Central memory CD4-positive, alpha-beta T cell (primary cell): ENCODE results near the gene EPHA2.
"Not testable (repeated sequence)": the region's sequence is repeated elsewhere in the genome, so short reads cannot be mapped to it uniquely, and the experiment has no call there.

Source experiments
- DNase-seq: peaks from one replicate; pipeline ENCODE4 v3.0.0; 2022

The EPHA2 gene

DNA sequence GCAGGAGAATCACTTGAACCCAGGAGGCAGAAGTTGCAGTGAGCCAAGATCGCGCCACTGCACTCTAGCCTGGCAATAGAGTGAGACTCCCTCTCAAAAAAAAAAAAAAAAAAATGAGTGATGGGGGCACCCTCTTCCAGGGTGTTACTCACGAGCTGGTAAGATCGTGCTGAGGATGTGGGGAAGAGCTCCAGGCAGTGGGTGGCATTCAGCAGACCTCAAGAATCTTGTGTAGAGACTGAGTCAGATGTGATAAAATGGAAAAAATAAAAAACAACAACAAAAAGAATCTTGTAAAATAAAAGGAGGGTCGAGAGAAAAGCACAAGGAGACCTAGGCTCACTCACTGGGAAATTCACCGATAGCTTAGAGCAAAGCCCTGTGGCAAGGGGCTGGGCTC lies 38.5 kb downstream of the EPHA2 start:
- DNase-seq, result no peak

GRCh38 chr1:16116625-16117024 lies 39.2 kb downstream of the EPHA2 start:
- DNase-seq, result no peak

- no peak for DNase-seq
Observed at GRCh38 chr1:16116002-16116401, 39.9 kb downstream of the EPHA2 start.

- DNase-seq, result no peak
Observed at GRCh38 chr1:16115468-16115983, 40.3 kb downstream of the EPHA2 start.

GRCh38 chr1:16114527-16115467 lies 41.1 kb downstream of the EPHA2 start:
- DNase-seq, result no peak

DNA sequence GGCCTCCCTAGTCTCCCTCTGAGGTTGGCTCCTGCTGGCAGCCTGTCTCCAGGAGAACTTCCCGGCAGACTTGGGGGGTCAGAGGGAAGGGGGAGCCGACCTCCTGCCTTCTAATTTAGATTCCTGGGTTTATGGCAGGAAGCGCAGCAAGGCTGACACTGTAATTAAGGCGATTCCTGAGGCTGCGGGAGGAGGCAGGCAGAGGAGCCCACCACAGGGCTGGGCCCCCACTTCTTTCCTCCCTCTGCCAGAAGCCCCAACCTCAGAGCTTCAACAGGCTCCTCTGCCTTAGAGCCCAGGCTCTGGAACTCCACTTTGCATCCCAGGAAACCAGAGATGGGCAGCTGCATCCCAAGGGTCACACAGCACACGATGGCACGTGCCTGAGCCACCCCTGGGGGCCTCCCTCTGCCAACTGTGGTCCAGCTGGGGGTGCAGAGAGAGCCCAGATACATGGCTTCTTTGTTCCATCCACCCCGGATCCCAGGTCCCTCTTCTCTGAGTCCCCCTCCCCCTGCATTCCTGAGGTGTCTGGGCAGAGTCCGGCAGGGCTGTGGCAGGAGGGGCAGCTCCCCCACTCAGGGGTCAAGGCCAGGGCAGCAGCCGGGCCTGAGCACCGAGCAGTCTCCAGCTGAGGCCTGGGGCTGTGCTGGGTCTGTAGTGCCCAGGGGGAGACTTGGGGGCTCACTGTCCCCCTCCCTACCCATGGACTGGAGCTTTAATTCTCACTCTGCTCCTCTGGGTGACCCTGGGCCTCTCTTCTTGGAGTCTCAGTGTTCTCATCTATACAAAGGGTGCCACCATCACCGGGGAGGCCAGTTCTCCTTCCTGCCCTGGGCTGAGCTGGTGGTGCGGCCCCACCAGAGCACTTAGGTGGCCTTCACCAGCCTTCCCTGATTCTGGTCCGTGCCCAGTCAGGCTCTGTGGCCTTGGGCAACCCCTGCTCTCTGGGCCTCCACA lies 43.0 kb downstream of the EPHA2 start:
- DNase-seq, result no peak

- DNase-seq, result no peak
Observed at GRCh38 chr1:16111771-16112595, 43.9 kb downstream of the EPHA2 start.

DNA sequence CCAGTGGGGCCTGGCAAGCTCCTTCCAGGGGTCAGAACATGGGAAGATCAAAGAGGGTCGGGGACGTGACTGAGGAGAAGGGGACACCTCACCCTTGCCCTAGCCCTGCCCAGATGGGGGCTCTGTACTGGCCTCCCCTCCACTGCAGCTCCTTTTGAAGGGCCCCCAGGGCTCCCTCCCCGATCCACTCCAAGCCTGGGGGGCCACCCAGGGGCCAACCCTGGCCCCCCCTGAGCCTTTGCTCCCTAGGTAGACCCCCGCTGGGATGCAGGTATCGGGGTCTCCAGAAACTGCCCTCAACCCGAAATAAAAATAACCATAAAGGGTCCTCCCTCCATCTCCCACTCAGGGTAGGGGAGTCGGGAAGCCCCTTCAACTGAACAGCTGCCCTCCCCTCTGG lies 45.0 kb downstream of the EPHA2 start:
- DNase-seq, result no peak

DNA sequence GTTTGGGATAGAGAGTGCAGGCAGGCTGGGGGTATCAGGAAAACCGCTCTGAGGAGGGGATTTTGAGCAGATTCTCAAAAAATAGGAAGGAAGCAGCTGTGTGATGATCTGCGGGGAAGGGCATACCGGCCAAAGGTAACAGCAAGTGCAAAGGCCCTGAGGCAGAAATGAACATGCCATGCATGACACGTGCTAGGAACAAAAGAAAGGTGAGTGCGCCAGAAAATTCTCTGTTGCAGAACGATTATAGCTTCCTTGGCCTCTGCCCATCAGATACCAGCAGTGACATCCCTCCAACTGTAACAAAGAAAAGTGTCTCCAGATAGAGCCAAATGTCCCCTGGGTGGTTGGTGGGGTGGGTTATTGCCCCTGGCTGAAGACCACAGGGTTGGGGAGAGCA lies 45.4 kb downstream of the EPHA2 start:
- DNase-seq, result no peak

GRCh38 chr1:16109571-16109970 lies 46.3 kb downstream of the EPHA2 start:
- no peak for DNase-seq

GRCh38 chr1:16107039-16107438 lies 48.8 kb downstream of the EPHA2 start:
- DNase-seq, result not testable (repeated sequence)

DNA sequence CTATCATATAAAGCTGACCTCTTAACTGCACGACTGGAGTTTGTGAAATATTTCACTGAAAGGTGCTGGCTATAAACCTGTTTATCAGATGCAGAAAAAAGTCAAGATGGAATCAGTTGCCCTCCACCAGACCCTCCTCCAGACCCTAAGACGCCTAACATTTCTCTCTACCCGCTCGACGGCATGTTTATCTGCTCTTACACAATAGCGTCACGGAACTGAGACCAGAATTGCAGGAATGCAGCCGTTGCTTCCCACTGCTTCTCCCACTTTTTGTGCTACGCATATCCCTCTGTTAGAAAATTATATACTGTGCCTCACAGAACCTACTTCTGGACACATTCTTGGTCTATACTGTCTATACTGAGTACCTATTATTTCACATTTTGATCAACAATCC lies 54.2 kb downstream of the EPHA2 start:
- DNase-seq, result no peak

- no peak for DNase-seq
Observed at GRCh38 chr1:16099412-16099811, 56.5 kb downstream of the EPHA2 start.

DNA sequence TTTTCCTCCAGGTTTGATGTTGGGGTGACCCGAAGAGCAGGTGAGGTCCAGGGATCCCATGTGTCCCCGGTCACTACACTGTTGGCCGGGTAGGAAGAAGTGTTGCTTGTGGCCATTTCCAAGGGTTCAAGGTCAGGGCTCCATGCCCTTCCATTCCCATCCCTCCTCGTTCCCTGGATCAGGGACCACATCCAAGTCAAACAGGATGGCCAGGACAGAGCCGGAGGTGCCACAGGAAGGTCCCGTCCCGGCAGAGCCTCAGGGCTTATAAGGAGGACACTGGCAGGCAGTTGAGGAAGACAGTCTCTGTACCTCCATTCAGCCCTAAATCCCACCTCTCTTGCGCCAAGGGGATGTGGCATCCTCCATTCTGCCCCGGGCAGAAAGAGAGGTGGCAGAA lies 60.4 kb downstream of the EPHA2 start:
- DNase-seq, result no peak

DNA sequence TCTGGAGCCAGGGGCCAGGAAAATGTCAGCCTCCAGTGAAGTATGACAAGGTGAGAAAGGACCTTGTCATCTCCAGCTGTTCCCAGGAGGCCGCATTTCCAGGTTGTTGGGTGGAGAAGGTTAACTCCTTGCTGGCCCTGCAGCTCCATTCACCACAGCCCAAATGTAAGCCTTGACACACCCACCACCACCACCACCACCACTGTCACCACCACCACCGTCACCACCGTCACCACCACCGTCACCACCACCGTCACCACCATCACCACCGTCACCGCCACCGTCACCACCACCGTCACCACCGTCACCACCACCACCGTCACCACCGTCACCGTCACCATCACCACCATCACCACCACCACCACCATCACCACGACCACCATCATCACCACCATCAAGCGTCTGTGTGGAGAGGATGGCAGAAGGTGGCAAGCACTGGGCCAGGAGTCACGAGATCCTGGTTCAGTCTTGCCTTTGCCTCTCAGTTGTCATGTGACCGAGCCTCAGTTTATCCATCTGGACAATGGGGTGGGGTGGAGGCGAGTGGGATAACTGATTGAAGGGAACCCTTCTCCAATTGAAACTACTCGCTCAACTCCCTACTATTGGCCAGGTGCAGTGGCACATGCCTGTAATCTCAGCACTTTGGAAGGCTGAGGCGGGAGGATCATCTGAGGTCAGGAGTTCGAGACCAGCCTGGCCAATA lies 61.3 kb downstream of the EPHA2 start:
- no peak for DNase-seq

- DNase-seq, result no peak
Observed at GRCh38 chr1:16093611-16094010, 62.3 kb downstream of the EPHA2 start.

- no peak for DNase-seq
Observed at GRCh38 chr1:16092923-16093511, 62.9 kb downstream of the EPHA2 start.

- DNase-seq, result no peak
Observed at GRCh38 chr1:16092097-16092922, 63.6 kb downstream of the EPHA2 start.

GRCh38 chr1:16091296-16091695 lies 64.6 kb downstream of the EPHA2 start:
- no peak for DNase-seq

DNA sequence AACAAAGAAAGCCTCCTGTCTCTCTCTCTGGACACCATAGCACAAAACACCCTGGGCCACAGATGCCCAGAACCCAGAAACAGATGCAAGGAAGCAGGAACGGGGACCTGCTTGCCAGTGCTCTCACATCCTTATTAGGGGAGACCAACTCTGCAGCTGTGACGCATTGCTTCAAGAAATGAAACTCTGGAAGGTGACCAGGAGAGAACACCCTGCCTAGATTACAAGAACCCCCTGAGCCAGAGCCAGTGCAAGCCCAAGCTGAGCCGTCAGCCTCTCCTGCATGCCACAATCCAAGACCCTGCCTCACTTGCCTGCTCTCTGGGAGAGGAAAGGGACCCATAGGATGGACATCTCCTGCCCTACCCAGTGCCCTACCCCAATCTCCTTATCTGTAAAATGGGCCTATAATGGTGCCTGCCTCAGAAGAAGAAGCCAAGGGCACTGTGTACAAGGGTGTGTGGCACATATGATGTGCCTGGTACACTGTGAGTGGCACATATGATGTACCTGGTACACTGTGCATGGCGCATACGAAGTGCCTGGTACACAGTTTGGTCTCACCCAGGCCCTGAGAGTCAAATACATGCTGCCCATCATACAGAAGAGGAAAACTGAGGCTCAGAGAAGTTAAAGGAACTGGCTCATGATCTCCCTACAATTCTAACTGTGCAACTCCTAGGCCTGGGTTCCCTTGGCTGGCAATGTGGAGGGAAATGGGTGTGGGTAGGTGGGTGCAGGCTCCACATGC lies 65.6 kb downstream of the EPHA2 start:
- no peak for DNase-seq
